A673 (cell line): ENCODE results near the gene ATXN7L2.

ENCODE experiments used
- EZH2 ChIP-seq: fragments of 200-600 bp; sonication (generic); IDR thresholded peaks from 2 replicates; pipeline ENCODE4 v1.6.1; 2017; ENCODE audit warnings: borderline replicate concordance, low read depth, mild to moderate bottlenecking, mixed read lengths, antibody characterized with exemption, low read length; ENCODE audit not compliant: poor library complexity, severe bottlenecking
- TF ChIP-seq, protein P1 (sequence below): fragments of 300-800, 200-600 bp; sonication (generic); conservative IDR thresholded peaks from 2 replicates; pipeline ENCODE4 v1.5.1; 2017; ENCODE audit warnings: low read depth, mild to moderate bottlenecking, antibody characterized with exemption, low read length, moderate library complexity, mixed read lengths

DNA sequence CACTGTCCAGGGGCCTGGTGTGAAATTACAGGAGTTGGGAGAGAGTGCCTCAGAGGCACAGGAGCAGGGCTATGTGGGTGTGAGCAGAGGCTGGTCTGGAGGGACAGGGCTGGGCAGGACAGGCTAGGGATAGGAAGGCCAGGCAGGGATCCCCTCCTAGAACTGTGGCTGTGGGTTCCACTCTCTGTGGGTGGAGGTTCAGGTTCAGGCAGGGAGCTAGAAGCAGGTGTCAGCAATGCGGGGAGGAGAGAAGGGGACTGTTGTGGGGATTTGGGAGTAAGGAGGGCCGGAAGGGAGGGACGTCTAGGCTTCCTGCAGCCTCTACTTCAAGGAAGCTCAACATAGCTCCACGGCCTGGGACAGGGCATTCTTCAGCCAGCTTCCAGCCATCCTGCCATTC, 47.7 kb downstream of the ATXN7L2 start:
- TF ChIP-seq, protein P1, sequence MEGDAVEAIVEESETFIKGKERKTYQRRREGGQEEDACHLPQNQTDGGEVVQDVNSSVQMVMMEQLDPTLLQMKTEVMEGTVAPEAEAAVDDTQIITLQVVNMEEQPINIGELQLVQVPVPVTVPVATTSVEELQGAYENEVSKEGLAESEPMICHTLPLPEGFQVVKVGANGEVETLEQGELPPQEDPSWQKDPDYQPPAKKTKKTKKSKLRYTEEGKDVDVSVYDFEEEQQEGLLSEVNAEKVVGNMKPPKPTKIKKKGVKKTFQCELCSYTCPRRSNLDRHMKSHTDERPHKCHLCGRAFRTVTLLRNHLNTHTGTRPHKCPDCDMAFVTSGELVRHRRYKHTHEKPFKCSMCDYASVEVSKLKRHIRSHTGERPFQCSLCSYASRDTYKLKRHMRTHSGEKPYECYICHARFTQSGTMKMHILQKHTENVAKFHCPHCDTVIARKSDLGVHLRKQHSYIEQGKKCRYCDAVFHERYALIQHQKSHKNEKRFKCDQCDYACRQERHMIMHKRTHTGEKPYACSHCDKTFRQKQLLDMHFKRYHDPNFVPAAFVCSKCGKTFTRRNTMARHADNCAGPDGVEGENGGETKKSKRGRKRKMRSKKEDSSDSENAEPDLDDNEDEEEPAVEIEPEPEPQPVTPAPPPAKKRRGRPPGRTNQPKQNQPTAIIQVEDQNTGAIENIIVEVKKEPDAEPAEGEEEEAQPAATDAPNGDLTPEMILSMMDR, result no peak
- no peak for TF ChIP-seq EZH2
